OCI-LY3 (cell line): ENCODE data around the gene LSMEM2.
A peak's percentile ranks its signal among the peaks of the same experiment; 100 is the strongest.

Experiments used
- H2AFZ ChIP-seq: fragments of 200-600, 300-600 bp; shearing (Covaris generic); 2 replicates; pipeline ENCODE4 v1.6.0; 2014; ENCODE audit warnings: antibody characterized with exemption, low read depth, low read length
- H3K27ac ChIP-seq: fragments of 200-600, 300-600 bp; sonication (generic); 2 replicates; pipeline ENCODE4 v1.5.1; 2014; ENCODE audit warnings: mild to moderate bottlenecking, low read length, moderate library complexity, mixed read lengths
- H3K27me3 ChIP-seq: fragments of 200-600, 300-600 bp; sonication (generic); 2 replicates; pipeline ENCODE4 v1.6.1; 2014; ENCODE audit warnings: low read depth, low read length, mixed read lengths
- H3K36me3 ChIP-seq: fragments of 200-600, 300-600 bp; sonication (generic); replicated peaks from 2 replicates; pipeline ENCODE3; 2014; ENCODE audit warnings: low read depth, low read length, mixed read lengths
- H3K4me1 ChIP-seq: fragments of 300-600, 200-600 bp; sonication (generic); 2 replicates; pipeline ENCODE4 v1.6.1; 2014; ENCODE audit warnings: low read length, mixed read lengths
- H3K4me2 ChIP-seq: fragments of 200-600, 300-600 bp; sonication (generic); 2 replicates; pipeline ENCODE4 v1.6.1; 2014; ENCODE audit warnings: low read length, mixed read lengths
- H3K4me3 ChIP-seq: fragments of 300-600, 200-600 bp; sonication (generic); 2 replicates; pipeline ENCODE4 v1.5.1; 2014; ENCODE audit warnings: antibody characterized with exemption, mild to moderate bottlenecking, low read length, moderate library complexity
- H3K79me2 ChIP-seq: fragments of 300-600, 200-600 bp; shearing (Covaris generic); 2 replicates; pipeline ENCODE4 v1.6.1; 2014; ENCODE audit warnings: mild to moderate bottlenecking, low read length, mixed read lengths
- H3K9ac ChIP-seq: fragments of 300-600, 200-600 bp; shearing (Covaris generic); 2 replicates; pipeline ENCODE4 v1.6.0; 2014; ENCODE audit warnings: mild to moderate bottlenecking, low read length, moderate library complexity
- H3K9me3 ChIP-seq: fragments of 200-600, 300-600 bp; shearing (Covaris generic); 2 replicates; pipeline ENCODE4 v1.6.1; 2014; ENCODE audit warnings: low read length, mixed read lengths; ENCODE audit not compliant: insufficient read depth
- H4K20me1 ChIP-seq: fragments of 200-600, 300-600 bp; sonication (generic); 2 replicates; pipeline ENCODE4 v1.6.1; 2016; ENCODE audit warnings: low read length, mixed read lengths; ENCODE audit not compliant: insufficient read depth
- EZH2phosphoT487 ChIP-seq: fragments of 200-600 bp; shearing (Covaris generic); IDR thresholded peaks from 2 replicates; pipeline ENCODE4 v1.6.1; 2018; ENCODE audit warnings: antibody characterized with exemption, mixed run types, low read depth
- TF ChIP-seq, protein P1 (sequence below): fragments of 200-600, 300-600 bp; sonication (generic); IDR thresholded peaks from 2 replicates; pipeline ENCODE4 v1.5.1; 2014; ENCODE audit warnings: antibody characterized with exemption, low read length, low read depth

The LSMEM2 gene

DNA sequence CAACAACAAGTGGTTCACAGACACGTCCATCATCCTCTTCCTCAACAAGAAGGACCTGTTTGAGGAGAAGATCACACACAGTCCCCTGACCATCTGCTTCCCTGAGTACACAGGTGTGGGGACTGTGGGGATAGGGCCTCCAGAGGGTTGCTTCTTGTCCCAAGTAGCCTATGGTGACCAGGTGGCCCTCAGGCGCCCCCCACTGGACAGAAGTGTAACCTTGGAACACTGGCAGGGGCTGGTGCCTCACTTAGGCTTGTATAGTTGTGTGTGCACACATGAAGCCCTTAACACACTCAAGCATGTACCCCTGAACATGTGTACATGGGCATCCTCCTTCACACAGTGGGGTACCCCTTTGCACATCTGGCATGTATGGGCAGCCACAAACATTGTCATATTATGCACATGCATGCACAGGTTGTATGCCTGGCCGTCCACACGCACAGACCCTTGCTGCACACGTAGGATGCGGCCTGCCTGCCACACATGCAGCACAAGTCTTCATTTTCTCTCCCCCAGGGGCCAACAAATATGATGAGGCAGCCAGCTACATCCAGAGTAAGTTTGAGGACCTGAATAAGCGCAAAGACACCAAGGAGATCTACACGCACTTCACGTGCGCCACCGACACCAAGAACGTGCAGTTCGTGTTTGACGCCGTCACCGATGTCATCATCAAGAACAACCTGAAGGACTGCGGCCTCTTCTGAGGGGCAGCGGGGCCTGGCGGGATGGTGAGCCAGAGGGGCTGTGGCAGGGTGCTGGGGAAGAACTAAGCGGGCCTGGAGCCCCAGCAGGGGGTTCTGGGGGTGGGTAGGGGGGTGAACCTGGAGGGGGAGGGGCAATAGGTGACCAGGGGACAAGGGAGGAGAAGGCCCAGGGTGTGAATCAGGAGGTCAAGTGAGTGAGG lies 21.7 kb upstream of the LSMEM2 start:
- no peak for TF ChIP-seq EZH2phosphoT487
- TF ChIP-seq, protein P1, sequence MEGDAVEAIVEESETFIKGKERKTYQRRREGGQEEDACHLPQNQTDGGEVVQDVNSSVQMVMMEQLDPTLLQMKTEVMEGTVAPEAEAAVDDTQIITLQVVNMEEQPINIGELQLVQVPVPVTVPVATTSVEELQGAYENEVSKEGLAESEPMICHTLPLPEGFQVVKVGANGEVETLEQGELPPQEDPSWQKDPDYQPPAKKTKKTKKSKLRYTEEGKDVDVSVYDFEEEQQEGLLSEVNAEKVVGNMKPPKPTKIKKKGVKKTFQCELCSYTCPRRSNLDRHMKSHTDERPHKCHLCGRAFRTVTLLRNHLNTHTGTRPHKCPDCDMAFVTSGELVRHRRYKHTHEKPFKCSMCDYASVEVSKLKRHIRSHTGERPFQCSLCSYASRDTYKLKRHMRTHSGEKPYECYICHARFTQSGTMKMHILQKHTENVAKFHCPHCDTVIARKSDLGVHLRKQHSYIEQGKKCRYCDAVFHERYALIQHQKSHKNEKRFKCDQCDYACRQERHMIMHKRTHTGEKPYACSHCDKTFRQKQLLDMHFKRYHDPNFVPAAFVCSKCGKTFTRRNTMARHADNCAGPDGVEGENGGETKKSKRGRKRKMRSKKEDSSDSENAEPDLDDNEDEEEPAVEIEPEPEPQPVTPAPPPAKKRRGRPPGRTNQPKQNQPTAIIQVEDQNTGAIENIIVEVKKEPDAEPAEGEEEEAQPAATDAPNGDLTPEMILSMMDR: peak; percentile 39
- Histone ChIP-seq H3K4me1 (peaks cover 13% of the 10 kb centered on the region), H4K20me1 (peaks cover 17% of the 10 kb centered on the region), H3K79me2 (no peaks in the 10 kb centered on the region), H3K4me2 (no peak overlapping the region), H3K4me3 (no peak overlapping the region), H3K27me3 (no peaks in the 10 kb centered on the region), H3K27ac (no peak overlapping the region), H2AFZ (no peak overlapping the region), H3K9me3 (0 out of 2 replicates have a peak, but pooled peaks cover 6% of the 10 kb centered on the region), H3K36me3 (peaks cover 60% of the 10 kb centered on the region), H3K9ac (no peak overlapping the region)

DNA sequence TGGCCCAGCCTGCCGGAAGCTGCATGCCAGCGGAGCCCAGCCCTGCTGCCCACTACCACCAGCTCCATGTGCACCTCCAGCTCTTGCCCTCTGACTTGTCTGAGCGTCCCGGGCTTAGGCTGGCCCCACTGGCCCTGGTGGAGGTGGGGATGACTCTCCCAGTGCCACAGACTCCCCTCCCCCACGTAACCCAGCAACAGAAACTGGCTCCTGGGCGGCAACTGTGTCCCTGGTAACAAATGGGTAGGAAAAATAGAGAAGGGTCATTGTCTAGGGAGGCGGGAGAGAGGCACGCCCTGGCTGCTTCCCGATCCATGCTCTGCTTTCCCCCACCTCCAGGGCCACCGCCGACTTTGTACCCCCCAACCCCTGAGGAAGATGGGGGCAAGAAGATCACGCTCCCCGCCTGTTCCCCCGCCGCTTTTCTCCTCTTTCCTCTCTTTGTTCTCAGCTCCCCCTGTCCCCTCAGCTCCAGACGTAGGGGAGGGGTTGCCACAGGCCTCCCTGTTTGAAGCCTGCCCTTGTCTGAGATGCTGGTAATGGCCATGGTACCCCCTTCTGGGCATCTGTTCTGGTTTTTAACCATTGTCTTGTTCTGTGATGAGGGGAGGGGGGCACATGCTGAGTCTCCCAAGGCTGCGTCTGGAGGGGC lies 20.7 kb upstream of the LSMEM2 start:
- H3K36me3 ChIP-seq: peaks cover 52% of the 10 kb centered on the region
- 0 out of 2 replicates have a peak, but pooled peaks cover 6% of the 10 kb centered on the region for H3K9me3 ChIP-seq
- H3K79me2 ChIP-seq: no peaks in the 10 kb centered on the region
- no peaks in the 10 kb centered on the region for H3K27me3 ChIP-seq
- TF ChIP-seq, protein P1: no peak
- no peak for TF ChIP-seq EZH2phosphoT487
- peaks cover 12% of the 10 kb centered on the region for H4K20me1 ChIP-seq
- peaks cover 13% of the 10 kb centered on the region for H3K4me1 ChIP-seq
- H3K4me3 ChIP-seq: no peak overlapping the region
- H3K27ac ChIP-seq: no peak overlapping the region
- H3K9ac ChIP-seq: no peak overlapping the region
- H2AFZ ChIP-seq: no peak overlapping the region
- H3K4me2 ChIP-seq: no peak overlapping the region

DNA sequence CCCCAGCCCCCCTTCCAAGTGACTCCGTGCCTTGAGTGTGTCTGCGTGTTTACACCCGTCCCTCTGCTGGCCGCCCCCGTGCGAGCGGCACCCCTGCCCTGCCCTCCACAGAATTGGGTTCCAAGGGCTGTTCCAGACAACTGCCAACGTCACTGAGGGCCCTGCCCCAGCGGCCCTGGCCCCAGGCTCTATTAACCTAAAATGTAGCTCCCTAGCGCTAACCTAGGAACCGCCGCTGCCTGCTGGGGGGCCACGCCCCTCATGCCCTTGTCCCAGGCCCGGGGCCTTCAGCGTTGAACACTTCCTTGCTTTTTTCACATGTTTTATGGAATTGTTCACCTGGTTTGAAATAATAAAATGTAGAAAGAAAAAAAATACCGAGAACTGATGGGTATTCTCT lies 19.9 kb upstream of the LSMEM2 start:
- peaks cover 46% of the 10 kb centered on the region for H3K36me3 ChIP-seq
- no peaks in the 10 kb centered on the region for H3K79me2 ChIP-seq
- H2AFZ ChIP-seq: no peak overlapping the region
- peaks cover 11% of the 10 kb centered on the region for H4K20me1 ChIP-seq
- no peaks in the 10 kb centered on the region for H3K27me3 ChIP-seq
- H3K27ac ChIP-seq: no peak overlapping the region
- H3K9ac ChIP-seq: no peak overlapping the region
- H3K4me3 ChIP-seq: no peak overlapping the region
- 0 out of 2 replicates have a peak, but pooled peaks cover 6% of the 10 kb centered on the region for H3K9me3 ChIP-seq
- H3K4me2 ChIP-seq: no peak overlapping the region
- H3K4me1 ChIP-seq: peaks cover 13% of the 10 kb centered on the region
- TF ChIP-seq EZH2phosphoT487: no peak
- TF ChIP-seq, protein P1: no peak
